Endothelial cell of umbilical vein (primary cell): ENCODE measurements around the gene MRPS21. TPM values are rescaled to one million over a fixed set of nuclear protein-coding genes. Genes with fewer than 3 reads are reported as not detected.

Source experiments
- BruUV-seq: library from RNA; stranded (reverse); fragments of 400-500 nt; replicated peaks from 2 replicates; lab custom pipeline; 2021; lab: Mats Ljungman, UMichigan
- CTCF ChIA-PET: fragments of 300-600, 350-600 bp; sonication (Branson Sonifier 250); formaldehyde crosslinking; loops from one replicate; lab custom pipeline; 2021; ENCODE audit warnings: antibody characterized with exemption, inconsistent platforms; lab: Charles Lee
- POLR2A ChIA-PET: fragments of 300-600, 350-600 bp; sonication (Branson Sonifier 250); formaldehyde crosslinking; loops from one replicate; lab custom pipeline; 2021; ENCODE audit warnings: antibody characterized with exemption, inconsistent platforms; lab: Charles Lee
- DNase-seq: peaks from one replicate; pipeline ENCODE4 v3.0.0-alpha.2; 2011; ENCODE audit warnings: low read depth, low spot score
- FAIRE-seq: peaks from 2 replicates; lab custom pipeline; 2011; peaks lifted over from hg19 to GRCh38; lab: Jason Lieb, UNC
- H2AFZ ChIP-seq: 2 replicates; pipeline ENCODE4 v1.6.0; 2012; ENCODE audit warnings: low read depth, low read length, control low read depth, inconsistent platforms
- H3K27ac ChIP-seq: 2 replicates; pipeline ENCODE4 v1.5.1; 2011; ENCODE audit warnings: low read depth, mild to moderate bottlenecking, control low read depth, low read length, moderate library complexity; ENCODE audit not compliant: insufficient read depth
- H3K27me3 ChIP-seq, 2 experiments: 2 replicates each; pipeline versions ENCODE4 v1.6.0 to v1.6.1; 2011; ENCODE audit warnings: low read length in 2 of 2, mixed read lengths in 1 of 2; ENCODE audit not compliant: control insufficient read depth in 2 of 2, insufficient read depth in 2 of 2
- H3K36me3 ChIP-seq, 2 experiments: 2 replicates in 1 of 2; 3 replicates in 1 of 2; pipeline ENCODE4 v1.5.1; 2011; ENCODE audit warnings: low read length in 2 of 2, mild to moderate bottlenecking in 1 of 2, moderate library complexity in 1 of 2; ENCODE audit not compliant: control insufficient read depth in 2 of 2, insufficient read depth in 2 of 2; ENCODE audit errors: extremely low read depth in 1 of 2
- H3K4me1 ChIP-seq: 3 replicates; pipeline ENCODE4 v1.5.1; 2011; ENCODE audit warnings: mild to moderate bottlenecking, low read length; ENCODE audit not compliant: control insufficient read depth, insufficient read depth; ENCODE audit errors: extremely low read depth
- H3K4me2 ChIP-seq: 2 replicates; pipeline ENCODE4 v1.6.1; 2011; ENCODE audit warnings: low read length, control low read depth, mixed read lengths; ENCODE audit not compliant: insufficient read depth
- H3K4me3 ChIP-seq, 3 experiments: fragments of 200-600 bp in 1 of 3; sonication (generic), shearing (Covaris generic) in 1 of 3; replicated peaks in 1 of 3; 2 replicates each; pipeline ENCODE4 v1.5.1; 2011 to 2016; ENCODE audit warnings: control low read depth in 3 of 3, low read length in 3 of 3, mild to moderate bottlenecking in 2 of 3, inconsistent platforms in 1 of 3, low read depth in 1 of 3, moderate library complexity in 1 of 3; ENCODE audit not compliant: insufficient read depth in 1 of 3
- H3K79me2 ChIP-seq: 2 replicates; pipeline ENCODE4 v1.6.0; 2012; ENCODE audit warnings: low read length, inconsistent platforms; ENCODE audit not compliant: control insufficient read depth, insufficient read depth
- H3K9ac ChIP-seq: replicated peaks from 2 replicates; pipeline ENCODE3; 2011; ENCODE audit warnings: low read length, control low read depth; ENCODE audit not compliant: insufficient read depth; ENCODE audit errors: extremely low read depth
- H3K9me1 ChIP-seq: replicated peaks from 3 replicates; pipeline ENCODE4 v1.6.0; 2011; ENCODE audit warnings: mild to moderate bottlenecking, low read length; ENCODE audit not compliant: control insufficient read depth, insufficient read depth; ENCODE audit errors: extremely low read depth
- H3K9me3 ChIP-seq: replicated peaks from 2 replicates; pipeline ENCODE4 v1.5.1; 2012; ENCODE audit warnings: low read length, inconsistent platforms; ENCODE audit not compliant: control insufficient read depth, insufficient read depth
- H4K20me1 ChIP-seq: replicated peaks from 2 replicates; pipeline ENCODE3; 2011; ENCODE audit warnings: mild to moderate bottlenecking, low read length; ENCODE audit not compliant: control insufficient read depth, insufficient read depth; ENCODE audit errors: extremely low read depth
- CTCF ChIP-seq, 2 donors: IDR thresholded peaks; 1 replicate in 1 of 2; 2 replicates in 1 of 2; pipeline ENCODE4 v1.5.1; 2011; ENCODE audit warnings: low read length in 2 of 2, mild to moderate bottlenecking in 2 of 2, moderate library complexity in 2 of 2, control low read depth in 1 of 2, inconsistent platforms in 1 of 2, low read depth in 1 of 2; ENCODE audit not compliant: insufficient read depth in 1 of 2; ENCODE audit errors: extremely low read depth in 1 of 2
- JUN ChIP-seq: IDR thresholded peaks from 2 replicates; pipeline ENCODE4 v1.6.1; 2011; ENCODE audit warnings: borderline replicate concordance, low read depth; ENCODE audit not compliant: insufficient read length, insufficient read depth
- POLR2AphosphoS5 ChIP-seq: IDR thresholded peaks from 2 replicates; pipeline ENCODE4 v1.6.1; 2012; ENCODE audit warnings: low read depth, mild to moderate bottlenecking, control low read depth, low read length, moderate library complexity; ENCODE audit not compliant: insufficient read depth
- dilution Hi-C: fragments of 300-500 bp; cut with MboI; formaldehyde crosslinking; loops from one replicate; pipeline ENCODE4 v1.15.0; 2019; ENCODE audit warnings: low sequenced_read_pairs; ENCODE audit not compliant: extremely low pct_ligation_motif_present
- intact Hi-C: fragments of 100-400 bp; cut with micrococcal nuclease; formaldehyde crosslinking; loops from one replicate; pipeline ENCODE4 v1.10.0; 2022
- polyA plus RNA-seq, 4 experiments: library from polyadenylated mRNA; depleted of rRNA in 3 of 4; stranded (reverse) in 3 of 4; unstranded in 1 of 4; fragments of >200 nt; gene quantifications; 2 replicates each; pipeline versions ENCODE4 v1.2.1 to v1.2.3, GENCODE V29; 2011 to 2012; ENCODE audit warnings: missing spikeins in 1 of 4
- total RNA-seq: library from RNA; stranded (reverse); gene quantifications from 2 replicates; pipeline ENCODE4 v1.2.3, GENCODE V29; 2021

The MRPS21 gene
- total and polyA plus RNA-seq, 2 donors (not counting 3 experiments of a cell fraction or from before 2014, with no cell fraction given): 63.1 to 76.7 TPM

- peak overlapping the region; percentile 20 to 40 (median 26) for H3K4me3 ChIP-seq
- no peak for TF ChIP-seq POLR2AphosphoS5
- no peak for TF ChIP-seq JUN
- peak; percentile 67 to 68 for TF ChIP-seq CTCF (IDR thresholded peaks at IDR 0.05; ENCODE audit: extremely low read depth in 1 of 2, insufficient read depth in 1 of 2, low read depth in 1 of 2, low read length in 2 of 2)
- H3K79me2 ChIP-seq: no peaks in the 10 kb centered on the region
- H3K4me1 ChIP-seq: peaks cover 10% of the 10 kb centered on the region
- H2AFZ ChIP-seq: peak overlapping the region; percentile 81
- H3K27me3 ChIP-seq: peaks cover 0 to 8% of the 10 kb centered on the region in 2 experiments
- intact Hi-C loops: loop anchor here (1.0 kb wide), 5 partner anchors 12 to 45 kb away; partner anchors contain the start of genes ANP32E, APH1A and MRPS21
- H3K4me2 ChIP-seq: peak overlapping the region; percentile 63
- no peaks in the 10 kb centered on the region for H4K20me1 ChIP-seq
- H3K9me1 ChIP-seq: no peaks in the 10 kb centered on the region
- H3K27ac ChIP-seq: no peak overlapping the region
- H3K36me3 ChIP-seq: peaks cover 0 to 1% of the 10 kb centered on the region in 2 experiments
- dilution Hi-C loops: no loop called here
- POLR2A ChIA-PET: interaction anchor here (0.5 kb wide), 1 partner anchor 69 kb away, joined by 3 read pairs; no protein-coding TSS in a partner anchor
- CTCF ChIA-PET: interaction anchor here (0.6 to 16.3 kb wide), 10 partner anchors 9 to 94 kb away, joined by 3 to 466 read pairs (median 4); partner anchors contain the start of genes ANP32E, APH1A, C1orf54 and CA14
- BruUV-seq: no TSS peak
- DNase-seq (peak; percentile 78), FAIRE-seq (peak; percentile 80)
- no peaks in the 10 kb centered on the region for H3K9me3 ChIP-seq
- peak overlapping the region; percentile 33 for H3K9ac ChIP-seq
Observed at GRCh38 chr1:150281221-150281757, 12.4 kb upstream of the MRPS21 start.
